CD4-positive, alpha-beta memory T cell (primary cell): ENCODE results near the gene TCF7L2. TPM values are rescaled to one million over a fixed set of nuclear protein-coding genes. Genes with fewer than 3 reads are reported as not detected.

Source experiments
- CTCF ChIA-PET: fragments of 350-600 bp; sonication (Branson Sonifier 250); formaldehyde crosslinking; loops from one replicate; lab custom pipeline; 2021; ENCODE audit warnings: inconsistent platforms; ENCODE audit not compliant: partially characterized antibody; lab: Charles Lee
- POLR2A ChIA-PET: fragments of 350-600 bp; sonication (Branson Sonifier 250); formaldehyde crosslinking; loops from one replicate; lab custom pipeline; 2021; ENCODE audit not compliant: partially characterized antibody; lab: Charles Lee
- DNase-seq, 5 donors: peaks; one replicate each; pipeline versions ENCODE4 v3.0.0 to v3.0.0-alpha.2; 2020 to 2022; ENCODE audit warnings: mixed read lengths in 1 of 5
- H3K27ac ChIP-seq: one replicate; pipeline ENCODE4 v1.7.0; 2013; ENCODE audit warnings: low read depth, low read length
- H3K27me3 ChIP-seq: 2 replicates; pipeline ENCODE4 v1.7.0; 2013; ENCODE audit warnings: mild to moderate bottlenecking, low read length, moderate library complexity; ENCODE audit not compliant: insufficient read depth
- H3K36me3 ChIP-seq: 2 replicates; pipeline ENCODE4 v1.7.0; 2013; ENCODE audit warnings: mild to moderate bottlenecking, low read length, moderate library complexity; ENCODE audit not compliant: insufficient read depth
- H3K4me1 ChIP-seq: 2 replicates; pipeline ENCODE4 v1.7.0; 2013; ENCODE audit warnings: mild to moderate bottlenecking, low read length, moderate library complexity; ENCODE audit not compliant: insufficient read depth
- H3K4me3 ChIP-seq, 2 donors: one replicate each; pipeline ENCODE4 v1.7.0; 2013; ENCODE audit warnings: low read length in 2 of 2, mild to moderate bottlenecking in 1 of 2
- H3K9me3 ChIP-seq, 2 donors: one replicate each; pipeline ENCODE4 v1.7.0; 2013; ENCODE audit warnings: low read length in 2 of 2, control low read depth in 1 of 2; ENCODE audit not compliant: control insufficient read depth in 1 of 2
- H3K27ac Mint-ChIP-seq, 7 donors: one replicate each; pipeline ENCODE4 v1.8.0; 2020 to 2021; ENCODE audit warnings: mixed read lengths in 7 of 7, mild to moderate bottlenecking in 6 of 7, inconsistent platforms in 3 of 7, moderate library complexity in 3 of 7
- H3K27me3 Mint-ChIP-seq, 2 donors: one replicate each; pipeline ENCODE4 v1.8.0; 2020 to 2021; ENCODE audit warnings: mixed read lengths in 2 of 2
- H3K36me3 Mint-ChIP-seq, 2 donors: one replicate each; pipeline ENCODE4 v1.8.0; 2020 to 2021; ENCODE audit warnings: mixed read lengths in 2 of 2, inconsistent platforms in 1 of 2, mild to moderate bottlenecking in 1 of 2
- H3K4me1 Mint-ChIP-seq, 4 donors: one replicate each; pipeline ENCODE4 v1.8.0; 2020 to 2021; ENCODE audit warnings: mixed read lengths in 4 of 4, mild to moderate bottlenecking in 1 of 4
- H3K4me3 Mint-ChIP-seq, 8 donors: one replicate each; pipeline ENCODE4 v1.8.0; 2020 to 2021; ENCODE audit warnings: mixed read lengths in 8 of 8, mild to moderate bottlenecking in 7 of 8, moderate library complexity in 6 of 8, inconsistent platforms in 3 of 8
- H3K9me3 Mint-ChIP-seq, 8 donors: one replicate each; pipeline ENCODE4 v1.8.0; 2020 to 2021; ENCODE audit warnings: mixed read lengths in 8 of 8, mild to moderate bottlenecking in 5 of 8, inconsistent platforms in 3 of 8, moderate library complexity in 1 of 8
- intact Hi-C: fragments of 100-400 bp; cut with micrococcal nuclease; formaldehyde crosslinking; loops from one replicate; pipeline ENCODE4 v1.15.1; 2023
- polyA plus RNA-seq, 2 donors: library from polyadenylated mRNA; unstranded; fragments of 300-500 nt; fragmentation: Illumina TruSeq; gene quantifications; one replicate each; pipeline ENCODE4 v1.2.3, GENCODE V29; 2021
- total RNA-seq, 2 experiments: library from RNA; stranded (reverse); gene quantifications; one replicate each; pipeline ENCODE4 v1.2.3, GENCODE V29; 2021

Gene TCF7L2
- total and polyA plus RNA-seq, 4 experiments from 2014 or later: 0.16 to 3.2 (median 1.8) TPM

DNA sequence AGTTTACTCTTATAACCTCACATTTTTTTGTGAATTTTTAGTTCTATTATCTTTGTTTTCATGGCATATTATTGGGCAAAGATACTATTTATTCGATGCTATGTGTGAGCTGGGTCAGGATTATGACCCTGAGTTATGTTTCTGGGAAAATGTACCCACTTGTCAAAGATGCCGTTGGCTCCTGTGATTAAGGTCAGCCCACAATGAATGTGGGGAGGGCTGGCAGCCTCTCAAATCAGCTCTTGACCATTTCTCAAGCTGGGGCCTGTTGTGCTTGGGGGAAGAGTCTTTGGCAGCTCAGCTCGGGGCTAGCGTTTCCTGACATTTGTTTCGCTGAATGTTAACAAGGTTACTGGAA is 97.5 kb downstream of the TCF7L2 start:
- intact Hi-C loops: no loop called here
- Histone ChIP-seq H3K27me3 (no peaks in the 10 kb centered on the region), H3K27ac (no peak overlapping the region), H3K4me3 (no peak overlapping the region), H3K36me3 (no peaks in the 10 kb centered on the region), H3K4me1 (peaks cover 20% of the 10 kb centered on the region), H3K9me3 (no peaks in the 10 kb centered on the region)
- H3K4me1 Mint-ChIP-seq: peaks cover 17 to 29% (median 22%) of the 10 kb centered on the region in 4 donors
- ChIA-PET CTCF (no interaction called here), POLR2A (no interaction called here)
- DNase-seq: no peak
- no peak overlapping the region for H3K4me3 Mint-ChIP-seq
- no peaks in the 10 kb centered on the region for H3K36me3 Mint-ChIP-seq
- peaks cover 0 to 2% (median 0%) of the 10 kb centered on the region in 8 donors for H3K9me3 Mint-ChIP-seq
- H3K27me3 Mint-ChIP-seq: peaks cover 6 to 9% of the 10 kb centered on the region in 2 donors
- no peak overlapping the region for H3K27ac Mint-ChIP-seq

DNA sequence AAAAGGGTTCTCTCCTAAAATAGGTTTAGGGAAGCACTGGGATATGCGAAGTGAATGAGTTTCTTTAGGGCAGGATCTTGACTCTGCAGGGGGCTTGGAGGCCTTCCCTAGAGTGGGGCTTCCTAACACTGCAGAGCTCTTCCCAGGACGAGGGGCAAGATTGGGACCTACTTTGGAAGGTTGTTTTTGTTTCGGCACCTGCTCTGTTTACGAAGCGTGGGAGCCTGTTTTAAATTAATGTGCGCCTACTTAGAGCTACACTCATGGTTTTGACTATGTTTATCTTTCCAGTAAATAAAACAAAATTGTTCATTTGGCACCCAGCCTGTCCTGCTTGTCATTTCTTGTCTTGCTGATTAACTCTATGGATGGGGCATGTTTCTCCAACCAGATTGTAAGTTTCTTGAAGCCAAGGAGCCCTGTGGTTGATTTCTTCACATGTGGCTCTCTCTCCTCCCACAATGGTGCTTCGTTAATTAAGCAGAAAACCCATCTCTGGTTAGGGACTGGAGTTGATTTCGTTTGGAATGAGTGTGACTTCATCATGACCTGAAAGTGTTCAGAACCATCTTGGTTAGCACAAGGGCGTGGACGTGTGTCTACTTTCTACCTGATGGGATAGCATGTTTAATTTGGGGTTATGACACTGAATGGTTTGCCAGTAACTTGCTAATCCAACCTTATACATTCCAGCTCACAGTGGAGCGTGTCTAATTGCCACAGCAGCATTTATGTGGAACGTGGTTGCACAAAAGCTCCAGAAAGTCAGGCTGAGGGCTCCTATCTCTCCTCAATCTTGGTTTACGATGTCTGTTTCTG is 98.1 kb downstream of the TCF7L2 start:
- DNase-seq: no peak
- H3K9me3 Mint-ChIP-seq: peaks cover 0 to 2% (median 0%) of the 10 kb centered on the region in 8 donors
- Histone ChIP-seq H3K27ac (no peak overlapping the region), H3K36me3 (no peaks in the 10 kb centered on the region), H3K4me1 (peaks cover 20% of the 10 kb centered on the region), H3K9me3 (no peaks in the 10 kb centered on the region), H3K4me3 (no peak overlapping the region), H3K27me3 (no peaks in the 10 kb centered on the region)
- H3K27me3 Mint-ChIP-seq: peaks cover 8 to 9% of the 10 kb centered on the region in 2 donors
- peaks cover 17 to 29% (median 22%) of the 10 kb centered on the region in 4 donors for H3K4me1 Mint-ChIP-seq
- intact Hi-C loops: no loop called here
- H3K4me3 Mint-ChIP-seq: no peak overlapping the region
- H3K36me3 Mint-ChIP-seq: no peaks in the 10 kb centered on the region
- ChIA-PET POLR2A (no interaction called here), CTCF (no interaction called here)
- no peak overlapping the region for H3K27ac Mint-ChIP-seq

DNA sequence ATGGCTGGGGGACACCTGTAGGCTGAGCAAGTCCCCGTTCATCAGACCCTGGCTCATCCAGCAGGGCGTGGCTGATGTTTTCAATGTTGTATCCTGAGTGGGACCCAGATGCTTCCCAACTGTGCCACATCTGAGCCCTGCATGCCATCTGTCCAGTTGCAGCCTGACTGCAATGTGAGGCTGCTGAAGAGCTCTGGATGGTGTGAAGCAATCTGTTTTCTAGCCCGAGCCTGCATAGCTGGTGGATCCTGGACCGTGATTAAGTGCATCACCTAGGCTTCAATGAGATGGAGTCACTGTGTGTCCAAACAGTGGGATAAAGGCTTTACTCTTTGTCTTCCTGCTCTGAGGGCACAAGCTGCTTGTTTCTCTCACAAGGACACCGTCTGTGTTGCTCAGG is 99.8 kb downstream of the TCF7L2 start:
- H3K27ac Mint-ChIP-seq: no peak overlapping the region
- Histone ChIP-seq H3K27ac (no peak overlapping the region), H3K4me1 (peaks cover 20% of the 10 kb centered on the region), H3K4me3 (no peak overlapping the region), H3K9me3 (no peaks in the 10 kb centered on the region), H3K27me3 (no peaks in the 10 kb centered on the region), H3K36me3 (no peaks in the 10 kb centered on the region)
- H3K4me3 Mint-ChIP-seq: peak overlapping the region in 4 of 8 donors; percentile 26 to 57 (median 36)
- peaks cover 17 to 29% (median 22%) of the 10 kb centered on the region in 4 donors for H3K4me1 Mint-ChIP-seq
- no peaks in the 10 kb centered on the region for H3K36me3 Mint-ChIP-seq
- H3K27me3 Mint-ChIP-seq: peaks cover 4 to 8% of the 10 kb centered on the region in 2 donors
- H3K9me3 Mint-ChIP-seq: peaks cover 0 to 2% (median 0%) of the 10 kb centered on the region in 8 donors
- CTCF ChIA-PET: no interaction called here
- POLR2A ChIA-PET: no interaction called here
- intact Hi-C loops: no loop called here
- DNase-seq: no peak

DNA sequence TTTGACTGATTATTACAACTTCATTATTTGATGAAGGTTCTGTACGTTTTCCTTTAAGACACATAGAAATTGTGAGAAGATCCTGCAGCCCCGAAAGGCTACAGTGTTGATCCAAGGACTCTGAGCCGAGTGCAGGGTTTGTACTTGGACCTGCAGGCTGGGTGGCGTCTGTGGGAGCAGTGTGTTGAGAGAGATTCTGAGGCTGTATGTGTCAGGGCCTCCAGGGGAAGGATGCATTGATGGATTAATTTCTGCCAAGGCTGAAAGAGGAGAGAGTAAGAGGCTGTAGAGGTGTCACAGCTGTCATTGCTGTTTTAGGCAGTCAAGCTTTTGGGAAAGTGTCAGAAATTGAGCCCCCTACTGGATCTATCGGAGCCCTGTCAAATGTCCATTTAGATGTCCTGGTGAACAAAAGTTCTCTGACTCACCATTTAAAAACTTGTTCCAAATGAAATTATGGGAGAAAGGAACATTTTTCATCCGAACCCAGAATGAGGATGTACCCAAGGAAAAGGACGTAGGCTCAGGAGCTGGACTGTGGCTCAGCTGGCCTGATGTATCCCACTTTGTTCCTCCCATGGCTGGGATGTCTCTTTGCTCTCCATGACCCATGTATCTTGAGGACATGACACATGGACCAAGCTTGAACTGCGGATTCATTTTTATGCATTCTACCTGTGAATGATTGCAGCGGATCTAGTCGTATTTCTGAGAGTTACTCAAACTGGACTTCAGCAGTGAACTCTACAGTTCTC is 102.2 kb downstream of the TCF7L2 start:
- no peak overlapping the region for H3K4me3 ChIP-seq
- ChIA-PET CTCF (no interaction called here), POLR2A (no interaction called here)
- Mint-ChIP-seq H3K9me3 (peaks cover 0 to 2% (median 0%) of the 10 kb centered on the region in 8 donors), H3K27me3 (peaks cover 3 to 8% of the 10 kb centered on the region in 2 donors), H3K4me1 (peaks cover 17 to 29% (median 22%) of the 10 kb centered on the region in 4 donors), H3K36me3 (no peaks in the 10 kb centered on the region), H3K27ac (peak overlapping the region in 1 of 7 donors; percentile 77), H3K4me3 (no peak overlapping the region)
- H3K4me1 ChIP-seq: peaks cover 20% of the 10 kb centered on the region
- no peaks in the 10 kb centered on the region for H3K36me3 ChIP-seq
- no peaks in the 10 kb centered on the region for H3K27me3 ChIP-seq
- no peak overlapping the region for H3K27ac ChIP-seq
- intact Hi-C loops: no loop called here
- DNase-seq: no peak
- no peaks in the 10 kb centered on the region for H3K9me3 ChIP-seq

DNA sequence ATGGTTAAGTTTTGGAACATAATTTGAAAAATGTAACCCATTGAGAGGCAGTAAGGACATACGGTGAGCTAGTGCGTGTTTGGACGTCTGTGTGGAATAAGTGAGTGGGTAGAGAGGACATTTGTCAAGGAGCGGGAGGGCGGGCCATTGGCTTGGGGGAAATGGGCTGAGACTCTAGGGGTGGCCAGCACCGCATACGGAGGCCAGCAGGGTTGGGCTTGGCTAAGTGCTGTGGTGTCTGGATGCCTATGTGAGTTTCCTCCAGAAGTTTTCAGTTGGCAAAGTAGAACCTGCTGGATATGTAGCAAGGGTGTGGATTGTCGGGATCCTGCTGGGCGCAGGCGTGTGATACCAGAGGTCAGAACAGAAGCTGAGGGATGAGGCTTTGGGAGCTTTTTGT is 103.0 kb downstream of the TCF7L2 start:
- Mint-ChIP-seq H3K4me1 (peaks cover 17 to 29% (median 22%) of the 10 kb centered on the region in 4 donors), H3K27ac (no peak overlapping the region), H3K36me3 (no peaks in the 10 kb centered on the region), H3K4me3 (peak overlapping the region in 1 of 8 donors; percentile 43), H3K27me3 (peaks cover 3 to 8% of the 10 kb centered on the region in 2 donors), H3K9me3 (peaks cover 0 to 2% (median 0%) of the 10 kb centered on the region in 8 donors)
- intact Hi-C loops: no loop called here
- Histone ChIP-seq H3K36me3 (no peaks in the 10 kb centered on the region), H3K9me3 (no peaks in the 10 kb centered on the region), H3K27me3 (no peaks in the 10 kb centered on the region), H3K4me3 (no peak overlapping the region), H3K4me1 (peaks cover 20% of the 10 kb centered on the region), H3K27ac (no peak overlapping the region)
- DNase-seq: no peak
- ChIA-PET POLR2A (no interaction called here), CTCF (no interaction called here)

DNA sequence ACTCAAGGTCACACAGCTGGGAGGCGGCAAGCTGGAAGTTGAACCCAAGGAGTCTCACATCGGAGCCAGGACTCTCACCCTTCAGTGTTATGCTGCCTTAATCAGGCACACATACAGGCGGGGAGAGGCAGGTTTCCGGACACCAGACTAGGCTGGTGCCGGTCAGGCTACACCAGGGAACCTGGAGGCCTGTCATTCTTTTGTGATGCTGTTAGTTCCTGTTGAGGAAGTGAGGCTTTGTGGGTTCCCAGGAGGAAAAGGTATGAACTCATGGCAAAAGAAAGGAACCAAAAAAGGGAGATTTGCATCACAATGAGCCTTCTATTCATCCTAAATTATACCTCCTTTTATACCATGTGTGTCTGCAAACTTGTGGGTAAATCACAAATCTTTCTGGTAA is 103.8 kb downstream of the TCF7L2 start:
- intact Hi-C loops: no loop called here
- Mint-ChIP-seq H3K27ac (peak overlapping the region in 1 of 7 donors; percentile 70), H3K4me1 (peaks cover 17 to 29% (median 22%) of the 10 kb centered on the region in 4 donors), H3K27me3 (peaks cover 3 to 8% of the 10 kb centered on the region in 2 donors), H3K9me3 (peaks cover 0 to 2% (median 0%) of the 10 kb centered on the region in 8 donors), H3K36me3 (no peaks in the 10 kb centered on the region), H3K4me3 (no peak overlapping the region)
- CTCF ChIA-PET: no interaction called here
- no peaks in the 10 kb centered on the region for H3K27me3 ChIP-seq
- H3K4me3 ChIP-seq: no peak overlapping the region
- H3K4me1 ChIP-seq: peaks cover 20% of the 10 kb centered on the region
- no peak overlapping the region for H3K27ac ChIP-seq
- POLR2A ChIA-PET: no interaction called here
- H3K9me3 ChIP-seq: no peaks in the 10 kb centered on the region
- H3K36me3 ChIP-seq: no peaks in the 10 kb centered on the region
- DNase-seq: no peak

DNA sequence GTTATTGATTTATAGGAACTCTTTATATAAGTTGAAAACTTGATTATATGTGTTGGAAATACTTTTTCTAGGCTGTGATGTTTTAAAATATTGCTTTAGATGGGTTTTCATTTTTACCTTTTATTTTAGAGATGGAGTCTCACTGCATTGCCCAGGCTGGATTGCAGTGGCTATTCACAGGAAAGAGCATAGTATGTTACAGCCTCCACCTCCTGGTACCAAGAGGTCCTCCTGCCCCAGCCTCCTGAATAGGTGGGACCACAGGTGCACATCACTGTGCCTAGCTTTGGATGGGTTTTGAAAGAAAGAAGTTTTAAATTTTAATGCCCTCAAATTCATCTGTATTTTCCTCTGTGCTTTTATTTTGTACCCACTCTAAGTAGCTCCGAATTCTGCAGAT is 105.4 kb downstream of the TCF7L2 start:
- Mint-ChIP-seq H3K27ac (no peak overlapping the region), H3K4me3 (no peak overlapping the region), H3K27me3 (peaks cover 3 to 8% of the 10 kb centered on the region in 2 donors), H3K9me3 (peaks cover 0 to 2% (median 0%) of the 10 kb centered on the region in 8 donors), H3K36me3 (no peaks in the 10 kb centered on the region), H3K4me1 (peaks cover 11 to 16% (median 14%) of the 10 kb centered on the region in 4 donors)
- no peaks in the 10 kb centered on the region for H3K9me3 ChIP-seq
- intact Hi-C loops: no loop called here
- no peak overlapping the region for H3K27ac ChIP-seq
- ChIA-PET POLR2A (no interaction called here), CTCF (no interaction called here)
- peaks cover 19% of the 10 kb centered on the region for H3K4me1 ChIP-seq
- H3K27me3 ChIP-seq: no peaks in the 10 kb centered on the region
- no peak overlapping the region for H3K4me3 ChIP-seq
- H3K36me3 ChIP-seq: no peaks in the 10 kb centered on the region
- no peak for DNase-seq
